Fibroblast of lung (primary cell): ENCODE results near the gene OVCA2. TPM values are rescaled to one million over a fixed set of nuclear protein-coding genes. Genes with fewer than 3 reads are reported as not detected.

ENCODE experiments used
- DNase-seq, 2 donors: peaks; one replicate each; pipeline versions ENCODE4 v3.0.0 to v3.0.0-alpha.2; 2010; ENCODE audit warnings: low read depth in 2 of 2
- H2AFZ ChIP-seq: 2 replicates; pipeline ENCODE4 v1.5.1; 2012; ENCODE audit warnings: low read length, control low read depth, inconsistent platforms
- H3K27ac ChIP-seq: 2 replicates; pipeline ENCODE4 v1.5.1; 2011; ENCODE audit warnings: low read length, control low read depth; ENCODE audit not compliant: insufficient read depth
- H3K27me3 ChIP-seq: 2 replicates; pipeline ENCODE4 v1.5.1; 2011; ENCODE audit warnings: mild to moderate bottlenecking, low read length; ENCODE audit not compliant: control insufficient read depth, insufficient read depth
- H3K36me3 ChIP-seq: 2 replicates; pipeline ENCODE4 v1.5.1; 2011; ENCODE audit warnings: low read length; ENCODE audit not compliant: control insufficient read depth, insufficient read depth
- H3K4me1 ChIP-seq: 2 replicates; pipeline ENCODE4 v1.5.1; 2011; ENCODE audit warnings: low read length; ENCODE audit not compliant: control insufficient read depth, insufficient read depth; ENCODE audit errors: extremely low read depth
- H3K4me2 ChIP-seq: 2 replicates; pipeline ENCODE4 v1.5.1; 2011; ENCODE audit warnings: low read length, control low read depth; ENCODE audit not compliant: insufficient read depth; ENCODE audit errors: extremely low read depth
- H3K4me3 ChIP-seq, 4 experiments: fragments of 200-600 bp in 1 of 4; sonication (generic) in 1 of 4; replicated peaks in 1 of 4; 2 replicates each; pipeline ENCODE4 v1.5.1; 2011 to 2016; ENCODE audit warnings: low read length in 4 of 4, low read depth in 3 of 4, mild to moderate bottlenecking in 3 of 4, control low read depth in 2 of 4, inconsistent platforms in 1 of 4, mixed read lengths in 1 of 4; ENCODE audit not compliant: insufficient read depth in 1 of 4; ENCODE audit errors: control extremely low read depth in 1 of 4
- H3K79me2 ChIP-seq: 2 replicates; pipeline ENCODE4 v1.5.1; 2012; ENCODE audit warnings: mild to moderate bottlenecking, low read length, inconsistent platforms; ENCODE audit not compliant: control insufficient read depth, insufficient read depth
- H3K9ac ChIP-seq: 2 replicates; pipeline ENCODE4 v1.5.1; 2011; ENCODE audit warnings: mild to moderate bottlenecking, low read length, control low read depth; ENCODE audit not compliant: insufficient read depth
- H3K9me3 ChIP-seq: 2 replicates; pipeline ENCODE4 v1.5.1; 2012; ENCODE audit warnings: low read depth, low read length; ENCODE audit not compliant: control insufficient read depth, insufficient read depth
- H4K20me1 ChIP-seq: 2 replicates; pipeline ENCODE4 v1.5.1; 2011; ENCODE audit warnings: low read length; ENCODE audit not compliant: control insufficient read depth, insufficient read depth; ENCODE audit errors: extremely low read depth
- CTCF ChIP-seq, 2 donors: IDR thresholded peaks in 1 of 2; conservative IDR thresholded peaks in 1 of 2; 1 replicate in 1 of 2; 2 replicates in 1 of 2; pipeline ENCODE4 v1.5.1; 2011 to 2012; ENCODE audit warnings: low read length in 2 of 2, control low read depth in 1 of 2, inconsistent platforms in 1 of 2, low read depth in 1 of 2, mild to moderate bottlenecking in 1 of 2
- EZH2 ChIP-seq: IDR thresholded peaks from 2 replicates; pipeline ENCODE4 v1.5.1; 2012; ENCODE audit warnings: low read length, control low read depth, mild to moderate bottlenecking; ENCODE audit errors: missing control alignments
- polyA plus RNA-seq, 2 donors: library from polyadenylated mRNA; depleted of rRNA in 1 of 2; stranded (reverse) in 1 of 2; unstranded in 1 of 2; fragments of >200 nt; gene quantifications; 2 replicates each; pipeline ENCODE4 v1.2.1, GENCODE V29; 2011 to 2012; ENCODE audit warnings: missing spikeins in 1 of 2
- total RNA-seq: library from RNA; depleted of rRNA; stranded (reverse); fragments of >200 nt; gene quantifications from 2 replicates; pipeline ENCODE4 v1.2.1, GENCODE V29; 2014

The OVCA2 gene
- total and polyA plus RNA-seq, 2 donors (not counting 1 experiment from before 2014, with no cell fraction given) = 27.9 to 40.6 TPM

GRCh38 chr17:1997289-1997926 is 44.4 kb upstream of the OVCA2 start:
- Histone ChIP-seq H3K4me1 (peaks cover 6% of the 10 kb centered on the region), H3K27me3 (peaks cover 3% of the 10 kb centered on the region), H4K20me1 (no peaks in the 10 kb centered on the region), H2AFZ (no peak overlapping the region), H3K79me2 (no peaks in the 10 kb centered on the region), H3K36me3 (no peaks in the 10 kb centered on the region), H3K9ac (no peak overlapping the region), H3K27ac (no peak overlapping the region), H3K9me3 (no peaks in the 10 kb centered on the region), H3K4me3 (no peak overlapping the region), H3K4me2 (no peak overlapping the region)
- DNase-seq = no peak
- TF ChIP-seq CTCF (conservative IDR thresholded peaks at IDR 0.05 in 1 of 2, IDR thresholded peaks at IDR 0.05 in 1 of 2; ENCODE audit: low read depth in 1 of 2, low read length in 2 of 2) (no peak), EZH2 (no peak)

GRCh38 chr17:1997927-1998742 is 43.7 kb upstream of the OVCA2 start:
- DNase-seq = no peak
- peak overlapping the region in 2 of 4 experiments; percentile 14 to 42 for H3K4me3 ChIP-seq
- H3K27me3 ChIP-seq = peaks cover 3% of the 10 kb centered on the region
- no peaks in the 10 kb centered on the region for H3K36me3 ChIP-seq
- H3K9me3 ChIP-seq = no peaks in the 10 kb centered on the region
- peak overlapping the region; percentile 25 for H3K4me2 ChIP-seq
- H3K9ac ChIP-seq = peak overlapping the region; percentile 37
- no peaks in the 10 kb centered on the region for H3K79me2 ChIP-seq
- H4K20me1 ChIP-seq = no peaks in the 10 kb centered on the region
- H3K4me1 ChIP-seq = peaks cover 6% of the 10 kb centered on the region
- H3K27ac ChIP-seq = no peak overlapping the region
- no peak for TF ChIP-seq EZH2
- TF ChIP-seq CTCF (conservative IDR thresholded peaks at IDR 0.05 in 1 of 2, IDR thresholded peaks at IDR 0.05 in 1 of 2; ENCODE audit: low read depth in 1 of 2, low read length in 2 of 2) = no peak
- H2AFZ ChIP-seq = no peak overlapping the region

DNA sequence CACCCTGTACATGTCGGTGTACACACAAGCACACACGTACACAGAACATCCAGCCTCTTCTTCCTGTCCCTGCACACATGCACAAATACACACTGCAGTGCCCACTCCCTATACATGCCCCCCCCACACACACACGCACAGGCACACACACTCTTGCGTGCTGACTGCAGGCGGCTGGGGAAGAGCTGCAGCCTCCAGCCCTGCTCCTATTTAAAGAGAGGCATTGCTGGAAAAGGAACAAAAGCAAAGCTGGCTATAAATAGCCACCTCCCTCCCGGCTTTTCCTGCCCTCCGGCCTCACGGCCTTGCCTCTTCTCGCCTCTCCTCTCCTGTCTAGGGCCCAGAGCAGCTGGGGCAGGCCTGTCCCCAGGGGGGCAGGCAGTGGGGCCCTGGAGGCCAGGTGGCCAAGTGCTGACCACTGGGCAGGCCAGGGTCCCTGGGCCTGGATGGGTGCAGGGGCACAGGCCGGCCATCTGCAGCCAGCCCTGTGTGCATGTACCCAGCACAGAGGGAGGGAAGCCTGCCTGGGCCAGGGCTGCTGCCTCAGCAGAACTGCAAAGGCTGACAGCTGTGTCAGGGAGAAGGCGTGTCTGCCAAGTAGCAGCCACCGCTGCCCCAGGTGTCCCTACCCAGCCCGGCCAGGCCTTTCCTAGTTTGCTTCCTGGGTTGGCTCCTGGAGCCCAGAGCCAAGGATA is 42.1 kb upstream of the OVCA2 start:
- H3K9me3 ChIP-seq = no peaks in the 10 kb centered on the region
- H3K4me1 ChIP-seq = peaks cover 6% of the 10 kb centered on the region
- peak overlapping the region; percentile 41 for H2AFZ ChIP-seq
- no peaks in the 10 kb centered on the region for H4K20me1 ChIP-seq
- H3K79me2 ChIP-seq = no peaks in the 10 kb centered on the region
- H3K36me3 ChIP-seq = no peaks in the 10 kb centered on the region
- H3K9ac ChIP-seq = peak overlapping the region; percentile 16
- no peak overlapping the region for H3K27ac ChIP-seq
- no peak overlapping the region for H3K4me2 ChIP-seq
- TF ChIP-seq EZH2 = no peak
- H3K4me3 ChIP-seq = no peak overlapping the region
- peak; percentile 34 to 42 for DNase-seq
- H3K27me3 ChIP-seq = peaks cover 3% of the 10 kb centered on the region
